Mesendoderm (in vitro differentiated cells): ENCODE results near the gene CD7.

ENCODE experiments used
- DNase-seq: peaks from one replicate; pipeline ENCODE4 v3.0.0; 2013
- H2AK5ac ChIP-seq: 2 replicates; pipeline ENCODE4 v1.6.1; 2013; ENCODE audit warnings: low read length, inconsistent platforms
- H2BK120ac ChIP-seq: 2 replicates; pipeline ENCODE4 v1.6.1; 2013; ENCODE audit warnings: low read depth, mild to moderate bottlenecking, low read length, moderate library complexity, mixed read lengths
- H2BK15ac ChIP-seq: replicated peaks from 2 replicates; pipeline ENCODE4 v1.6.1; 2013; ENCODE audit warnings: low read depth, mild to moderate bottlenecking, moderate library complexity
- H2BK5ac ChIP-seq: 2 replicates; pipeline ENCODE4 v1.6.1; 2013; ENCODE audit warnings: low read length, inconsistent platforms
- H3K18ac ChIP-seq: 2 replicates; pipeline ENCODE4 v1.6.1; 2013; ENCODE audit warnings: mild to moderate bottlenecking, low read length, mixed read lengths
- H3K23ac ChIP-seq: one replicate; pipeline ENCODE4 v1.6.1; 2013; ENCODE audit warnings: low read length
- H3K27ac ChIP-seq: 2 replicates; pipeline ENCODE4 v1.5.1; 2013; ENCODE audit warnings: low read depth, mild to moderate bottlenecking, inconsistent platforms, low read length, moderate library complexity
- H3K27me3 ChIP-seq: 2 replicates; pipeline ENCODE4 v1.6.1; 2013; ENCODE audit warnings: low read length, control low read depth, mild to moderate bottlenecking, inconsistent platforms; ENCODE audit not compliant: insufficient read depth, poor library complexity
- H3K36me3 ChIP-seq: 2 replicates; pipeline ENCODE4 v1.6.1; 2013; ENCODE audit warnings: low read length, inconsistent platforms; ENCODE audit not compliant: control insufficient read depth, insufficient read depth
- H3K4ac ChIP-seq: one replicate; pipeline ENCODE4 v1.6.1; 2013; ENCODE audit warnings: low read depth, mild to moderate bottlenecking, low read length, moderate library complexity
- H3K4me1 ChIP-seq: 2 replicates; pipeline ENCODE4 v1.6.1; 2013; ENCODE audit warnings: low read depth, low read length, inconsistent platforms; ENCODE audit not compliant: control insufficient read depth
- H3K4me2 ChIP-seq: 2 replicates; pipeline ENCODE4 v1.6.1; 2013; ENCODE audit warnings: low read length
- H3K4me3 ChIP-seq: 2 replicates; pipeline ENCODE4 v1.5.1; 2013; ENCODE audit warnings: mild to moderate bottlenecking, low read length
- H3K56ac ChIP-seq: one replicate; pipeline ENCODE4 v1.6.1; 2013; ENCODE audit warnings: low read length
- H3K79me1 ChIP-seq: 2 replicates; pipeline ENCODE4 v1.6.1; 2013; ENCODE audit warnings: low read length, inconsistent platforms
- H3K79me2 ChIP-seq: 2 replicates; pipeline ENCODE4 v1.6.1; 2013; ENCODE audit warnings: mild to moderate bottlenecking, low read length; ENCODE audit not compliant: control insufficient read depth, insufficient read depth
- H3K9ac ChIP-seq: 2 replicates; pipeline ENCODE4 v1.6.1; 2013; ENCODE audit warnings: low read length, inconsistent platforms
- H4K5ac ChIP-seq: one replicate; pipeline ENCODE4 v1.6.1; 2013; ENCODE audit warnings: low read length
- H4K8ac ChIP-seq: one replicate; pipeline ENCODE4 v1.6.1; 2013; ENCODE audit warnings: low read depth, mild to moderate bottlenecking, control low read depth, low read length, moderate library complexity
- WGBS: extraction: QIAGEN DNeasy Blood & Tissue Kit; methylation state at CpG from one replicate; pipeline ENCODE4 v1.1.7; 2013; ENCODE audit warnings: low lambda C conversion rate, missing lambda C conversion rate; ENCODE audit not compliant: insufficient coverage; ENCODE audit errors: extremely low coverage; 5-methylcytosine and 5-hydroxymethylcytosine counted together

The CD7 gene

GRCh38 chr17:82297714-82298537 lies 19.5 kb downstream of the CD7 start:
- no peak for DNase-seq
- H3K27ac ChIP-seq, result no peak overlapping the region

GRCh38 chr17:82297280-82297713 lies 20.1 kb downstream of the CD7 start:
- no peak overlapping the region for H3K27ac ChIP-seq
- H2BK15ac ChIP-seq, result no peak overlapping the region
- H3K18ac ChIP-seq, result no peak overlapping the region
- no peak overlapping the region for H4K5ac ChIP-seq
- H3K9ac ChIP-seq, result no peak overlapping the region
- no peaks in the 10 kb centered on the region for H3K79me2 ChIP-seq
- no peak overlapping the region for H2BK120ac ChIP-seq
- H3K27me3 ChIP-seq, result no peaks in the 10 kb centered on the region
- H3K79me1 ChIP-seq, result no peaks in the 10 kb centered on the region
- no peak overlapping the region for H2BK5ac ChIP-seq
- no peak overlapping the region for H4K8ac ChIP-seq
- H3K4me1 ChIP-seq, result no peaks in the 10 kb centered on the region
- H3K4me3 ChIP-seq, result no peak overlapping the region
- no peak overlapping the region for H3K23ac ChIP-seq
- H3K56ac ChIP-seq, result no peak overlapping the region
- WGBS, result no CpG with 5 or more reads among the region's 19 CpGs
- no peak overlapping the region for H3K4me2 ChIP-seq
- H2AK5ac ChIP-seq, result no peak overlapping the region
- no peak overlapping the region for H3K4ac ChIP-seq
- H3K36me3 ChIP-seq, result no peaks in the 10 kb centered on the region
- DNase-seq, result no peak

More at GRCh38 chr17:82297714-82298537, 19.5 kb downstream of the CD7 start:
- H3K4me3 ChIP-seq, result no peak overlapping the region
- no peaks in the 10 kb centered on the region for H3K4me1 ChIP-seq
- H3K27me3 ChIP-seq, result no peaks in the 10 kb centered on the region
- no peak overlapping the region for H2AK5ac ChIP-seq
- no peaks in the 10 kb centered on the region for H3K79me2 ChIP-seq
- no peak overlapping the region for H2BK5ac ChIP-seq
- peak overlapping the region; percentile 18 for H3K23ac ChIP-seq
- no peak overlapping the region for H4K8ac ChIP-seq
- H3K56ac ChIP-seq, result peak overlapping the region; percentile 40
- WGBS, result no CpG with 5 or more reads among the region's 36 CpGs
- H3K4me2 ChIP-seq, result no peak overlapping the region
- no peak overlapping the region for H3K9ac ChIP-seq
- H3K18ac ChIP-seq, result no peak overlapping the region
- H4K5ac ChIP-seq, result no peak overlapping the region
- no peaks in the 10 kb centered on the region for H3K79me1 ChIP-seq
- H3K4ac ChIP-seq, result no peak overlapping the region
- H2BK120ac ChIP-seq, result no peak overlapping the region
- H2BK15ac ChIP-seq, result no peak overlapping the region
- H3K36me3 ChIP-seq, result no peaks in the 10 kb centered on the region

GRCh38 chr17:82296511-82297279 lies 20.7 kb downstream of the CD7 start:
- Histone ChIP-seq H4K8ac (no peak overlapping the region), H3K79me2 (no peaks in the 10 kb centered on the region), H3K27ac (no peak overlapping the region), H3K18ac (no peak overlapping the region), H3K56ac (no peak overlapping the region), H2BK15ac (no peak overlapping the region), H3K4me1 (no peaks in the 10 kb centered on the region), H2BK5ac (no peak overlapping the region), H3K9ac (no peak overlapping the region), H2BK120ac (no peak overlapping the region), H3K4me2 (no peak overlapping the region), H3K27me3 (no peaks in the 10 kb centered on the region), H3K4me3 (no peak overlapping the region), H4K5ac (no peak overlapping the region), H3K23ac (no peak overlapping the region), H2AK5ac (no peak overlapping the region), H3K36me3 (no peaks in the 10 kb centered on the region), H3K4ac (no peak overlapping the region), H3K79me1 (no peaks in the 10 kb centered on the region)
- no CpG with 5 or more reads among the region's 7 CpGs for WGBS
- DNase-seq, result no peak

GRCh38 chr17:82295472-82295814 lies 22.0 kb downstream of the CD7 start:
- no peaks in the 10 kb centered on the region for H3K27me3 ChIP-seq
- H2BK120ac ChIP-seq, result no peak overlapping the region
- no peak overlapping the region for H2BK5ac ChIP-seq
- no peak overlapping the region for H4K8ac ChIP-seq
- no CpG with 5 or more reads among the region's 4 CpGs for whole genome bisulfite sequencing
- no peaks in the 10 kb centered on the region for H3K79me1 ChIP-seq
- no peak overlapping the region for H3K4me2 ChIP-seq
- H3K18ac ChIP-seq, result no peak overlapping the region
- no peaks in the 10 kb centered on the region for H3K79me2 ChIP-seq
- no peak overlapping the region for H2BK15ac ChIP-seq
- no peak overlapping the region for H3K4ac ChIP-seq
- DNase-seq, result no peak
- H4K5ac ChIP-seq, result no peak overlapping the region
- no peak overlapping the region for H3K56ac ChIP-seq
- no peak overlapping the region for H3K23ac ChIP-seq
- H2AK5ac ChIP-seq, result no peak overlapping the region
- H3K4me3 ChIP-seq, result no peak overlapping the region
- H3K4me1 ChIP-seq, result no peaks in the 10 kb centered on the region
- no peaks in the 10 kb centered on the region for H3K36me3 ChIP-seq
- no peak overlapping the region for H3K27ac ChIP-seq
- H3K9ac ChIP-seq, result no peak overlapping the region

GRCh38 chr17:82294064-82294773 lies 23.2 kb downstream of the CD7 start:
- H3K4me3 ChIP-seq, result no peak overlapping the region
- peak overlapping the region; percentile 81 for H3K9ac ChIP-seq
- H3K56ac ChIP-seq, result peak overlapping the region; percentile 87
- H3K4me2 ChIP-seq, result no peak overlapping the region
- WGBS, result no CpG with 5 or more reads among the region's 15 CpGs
- DNase-seq, result no peak
- no peak overlapping the region for H3K27ac ChIP-seq
- H2BK15ac ChIP-seq, result no peak overlapping the region
- H3K36me3 ChIP-seq, result no peaks in the 10 kb centered on the region
- no peak overlapping the region for H3K18ac ChIP-seq
- H3K79me2 ChIP-seq, result no peaks in the 10 kb centered on the region
- no peak overlapping the region for H2BK120ac ChIP-seq
- no peak overlapping the region for H4K8ac ChIP-seq
- H2AK5ac ChIP-seq, result no peak overlapping the region
- H3K4me1 ChIP-seq, result no peaks in the 10 kb centered on the region
- no peak overlapping the region for H4K5ac ChIP-seq
- peak overlapping the region; percentile 54 for H3K23ac ChIP-seq
- H3K79me1 ChIP-seq, result no peaks in the 10 kb centered on the region
- no peak overlapping the region for H3K4ac ChIP-seq
- no peak overlapping the region for H2BK5ac ChIP-seq
- no peaks in the 10 kb centered on the region for H3K27me3 ChIP-seq
